HG02981 (cell line): ENCODE data around the gene CLDN6.
"Not testable (repeated sequence)": the region's sequence is repeated elsewhere in the genome, so short reads cannot be mapped to it uniquely, and the experiment has no call there.

Experiments
- ATAC-seq: cut with Tn5 transposase; IDR thresholded peaks from one replicate; pipeline ENCODE4 v1.9.1; 2021; ENCODE audit warnings: mild to moderate bottlenecking, moderate library complexity; ENCODE audit not compliant: unreplicated experiment

Gene CLDN6, protein sequence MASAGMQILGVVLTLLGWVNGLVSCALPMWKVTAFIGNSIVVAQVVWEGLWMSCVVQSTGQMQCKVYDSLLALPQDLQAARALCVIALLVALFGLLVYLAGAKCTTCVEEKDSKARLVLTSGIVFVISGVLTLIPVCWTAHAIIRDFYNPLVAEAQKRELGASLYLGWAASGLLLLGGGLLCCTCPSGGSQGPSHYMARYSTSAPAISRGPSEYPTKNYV

DNA sequence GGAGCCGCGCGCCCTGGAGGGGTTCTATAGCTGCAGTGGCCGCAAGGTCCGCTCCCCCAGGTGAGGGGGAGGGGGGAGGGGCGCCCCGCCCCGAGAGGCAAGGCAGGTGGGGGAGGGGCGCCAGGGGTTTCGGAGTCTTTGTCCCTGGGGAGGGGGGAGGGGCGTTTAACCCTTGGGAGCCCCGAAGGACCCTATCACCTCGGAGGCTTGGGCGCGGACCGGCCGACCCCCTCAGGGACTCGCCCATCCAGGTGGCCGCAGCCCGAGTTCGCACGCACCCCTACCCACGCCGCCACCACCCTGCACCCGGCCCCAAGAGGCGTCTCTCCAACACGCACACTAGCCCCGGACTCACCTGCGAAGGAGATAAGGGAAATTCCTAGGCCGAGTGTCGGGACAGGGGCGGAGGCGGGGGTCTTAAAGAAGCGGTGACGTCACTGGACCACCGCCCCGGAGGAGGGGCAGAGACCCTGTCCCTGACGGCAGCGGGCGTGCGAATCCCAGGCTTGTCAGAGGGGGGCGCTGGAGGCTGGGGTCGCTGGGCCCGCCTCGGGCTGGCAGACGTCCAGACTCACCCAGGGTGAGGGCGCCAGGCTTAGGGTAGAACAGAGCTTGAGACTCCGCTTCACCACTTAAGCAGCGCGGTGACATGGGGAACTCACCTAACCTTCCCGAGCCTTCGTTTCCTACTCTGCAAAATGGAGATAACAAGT lies at the start of gene CLDN6:
Gene CLDN6, minus strand, starts transcription at position 390 of the 713 bp plus-strand sequence. CDS start 2,162 bp downstream, outside the sequence.
- ATAC-seq, result no peak

GRCh38 chr16:3066440-3066748 lies 48.4 kb upstream of the CLDN6 start:
- no peak for ATAC-seq

- ATAC-seq, result no peak
These were observed 47.9 kb upstream of the CLDN6 start for GRCh38 chr16:3065742-3066439.

DNA sequence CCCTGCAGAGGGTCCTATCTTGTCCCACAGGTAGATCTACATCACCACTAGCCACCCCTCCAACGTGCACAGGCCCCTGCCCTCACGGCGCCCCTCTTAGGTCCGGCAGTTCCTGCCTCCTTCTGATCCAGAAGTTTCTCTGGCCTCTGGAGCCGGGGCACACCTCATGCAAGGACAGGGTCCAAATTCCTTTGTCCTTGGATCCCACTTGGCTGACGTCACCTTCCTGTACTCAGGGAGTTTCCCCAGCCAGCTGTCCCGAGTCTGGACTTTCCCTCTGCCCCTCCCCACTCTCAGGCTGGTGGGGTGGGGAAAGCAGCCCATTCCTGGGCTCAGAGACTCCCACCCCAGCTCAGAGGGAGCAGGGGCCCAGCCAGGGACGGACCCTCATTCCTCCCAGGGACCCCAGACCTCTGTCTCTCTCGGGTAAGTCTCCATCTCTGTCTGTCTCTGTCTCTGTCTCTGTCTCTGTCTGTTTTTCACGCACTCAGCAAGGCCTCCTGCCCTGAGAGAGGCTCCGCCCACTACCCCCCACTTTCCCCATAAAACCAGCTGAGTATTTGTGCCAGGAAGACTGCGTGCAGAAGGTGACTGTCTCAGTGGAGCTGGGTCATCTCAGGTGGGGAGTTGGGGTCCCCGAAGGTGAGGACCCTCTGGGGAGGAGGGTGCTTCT lies 47.2 kb upstream of the CLDN6 start, which contains the start of gene IL32:
Gene IL32, plus strand, starts transcription at position 572 of the 673 bp plus-strand sequence. CDS start 172 bp downstream, outside the sequence.
- no peak for ATAC-seq

DNA sequence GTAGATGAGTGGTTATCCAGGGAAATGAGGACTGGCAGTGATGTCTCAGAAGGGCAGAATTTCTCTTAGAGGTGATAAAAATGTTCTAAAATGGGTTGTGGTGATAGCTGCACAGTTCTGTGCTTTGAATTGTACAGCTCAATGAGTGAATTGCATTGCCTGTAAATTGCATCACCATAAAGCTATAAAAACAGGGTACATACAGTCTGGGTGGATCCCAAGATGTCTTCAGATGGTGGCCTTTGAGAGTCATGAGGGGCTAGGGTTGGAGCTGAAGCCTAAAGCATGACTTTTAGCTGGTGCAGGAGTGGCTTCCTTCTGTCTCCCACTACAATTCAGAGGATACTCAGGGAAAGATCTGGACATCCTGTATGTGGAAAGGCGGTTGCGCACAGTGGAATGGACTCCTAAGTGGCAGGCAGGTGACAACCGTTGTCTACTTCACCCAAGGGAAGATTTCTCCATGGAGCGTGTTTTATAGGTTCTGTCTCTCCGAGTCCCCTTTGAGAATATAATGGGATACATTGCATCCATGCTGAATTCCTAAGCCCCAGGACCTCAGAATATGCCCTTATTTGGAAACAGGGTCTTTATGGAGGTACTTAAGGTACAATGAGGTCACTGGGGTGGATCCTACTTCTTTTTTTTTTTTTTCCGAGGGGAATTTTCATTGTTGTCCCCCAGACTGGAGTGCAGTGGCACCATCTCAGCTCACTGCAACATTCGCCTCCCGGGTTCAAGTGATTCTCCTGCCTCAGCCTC lies 45.8 kb upstream of the CLDN6 start:
- ATAC-seq, result no peak

GRCh38 chr16:3062553-3062952 lies 44.6 kb upstream of the CLDN6 start:
- no peak for ATAC-seq

- no peak for ATAC-seq
These were observed 42.5 kb upstream of the CLDN6 start for GRCh38 chr16:3060339-3061127.

DNA sequence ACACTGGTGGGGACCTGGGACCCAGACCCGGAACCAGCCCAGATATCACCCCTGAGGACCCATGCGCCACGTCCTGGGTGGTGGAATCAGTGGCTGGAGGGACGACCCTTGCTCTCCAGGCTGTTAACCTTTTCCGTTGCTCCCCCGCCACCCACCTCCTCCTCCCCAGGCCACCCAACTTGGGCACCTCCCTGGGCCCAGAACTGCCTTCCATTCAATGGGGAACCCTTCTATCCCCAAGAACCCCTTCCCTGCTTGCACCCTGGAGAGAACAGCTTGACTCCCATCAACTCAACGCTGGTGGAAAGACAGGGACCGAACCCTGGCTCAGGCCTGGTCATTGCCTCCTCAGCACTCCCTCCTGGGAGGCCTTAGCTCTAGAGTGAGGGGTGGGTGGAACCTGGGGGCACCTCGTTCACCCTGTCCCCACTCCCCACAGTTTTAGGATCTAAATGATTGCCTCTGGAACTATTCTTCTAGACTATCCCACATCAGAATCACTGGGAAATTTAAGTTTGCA lies 41.8 kb upstream of the CLDN6 start:
- ATAC-seq, result no peak

DNA sequence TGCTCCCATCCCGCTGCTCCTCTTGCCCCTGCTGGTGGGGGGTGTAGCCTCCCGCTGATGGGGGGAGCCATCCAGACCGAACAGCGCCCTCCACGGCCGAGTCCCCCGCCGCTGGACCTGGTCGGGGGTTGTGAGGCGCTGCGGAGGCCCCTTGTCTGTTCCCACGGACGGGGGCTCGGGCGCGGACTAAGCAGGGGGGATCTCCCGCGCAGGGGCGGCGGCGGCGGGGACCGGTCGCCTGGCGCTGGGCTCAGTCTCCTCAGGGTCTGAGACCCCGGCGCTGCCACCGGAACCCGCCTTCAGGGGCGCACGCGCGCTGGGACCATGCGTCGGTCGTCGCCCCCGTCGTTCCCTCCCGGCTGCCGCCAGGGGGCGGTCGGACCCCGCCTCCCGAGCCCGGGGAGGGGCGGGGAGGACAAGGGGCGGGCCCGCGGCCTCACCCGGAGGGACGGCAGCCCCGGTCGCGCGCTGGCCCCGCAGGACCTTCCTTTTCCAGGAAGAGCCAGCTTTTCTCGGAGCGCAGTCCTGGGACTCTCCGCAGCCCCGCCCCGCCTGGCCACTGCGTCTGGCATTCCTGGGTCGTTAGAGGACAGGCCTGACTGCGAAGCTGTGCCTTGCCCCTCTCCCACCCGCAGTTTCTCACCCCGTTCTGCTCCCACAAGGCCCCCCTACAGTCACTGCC lies 41.2 kb upstream of the CLDN6 start:
- ATAC-seq, result peak; percentile 62

GRCh38 chr16:3058139-3059030 lies 40.4 kb upstream of the CLDN6 start:
- peak; percentile 26 for ATAC-seq

GRCh38 chr16:3057181-3058138 lies 39.5 kb upstream of the CLDN6 start:
- ATAC-seq, result no peak

- ATAC-seq, result no peak
These were observed 38.6 kb upstream of the CLDN6 start for GRCh38 chr16:3056336-3057180.

- not testable (repeated sequence) for ATAC-seq
These were observed 37.7 kb upstream of the CLDN6 start for GRCh38 chr16:3055734-3056115.

DNA sequence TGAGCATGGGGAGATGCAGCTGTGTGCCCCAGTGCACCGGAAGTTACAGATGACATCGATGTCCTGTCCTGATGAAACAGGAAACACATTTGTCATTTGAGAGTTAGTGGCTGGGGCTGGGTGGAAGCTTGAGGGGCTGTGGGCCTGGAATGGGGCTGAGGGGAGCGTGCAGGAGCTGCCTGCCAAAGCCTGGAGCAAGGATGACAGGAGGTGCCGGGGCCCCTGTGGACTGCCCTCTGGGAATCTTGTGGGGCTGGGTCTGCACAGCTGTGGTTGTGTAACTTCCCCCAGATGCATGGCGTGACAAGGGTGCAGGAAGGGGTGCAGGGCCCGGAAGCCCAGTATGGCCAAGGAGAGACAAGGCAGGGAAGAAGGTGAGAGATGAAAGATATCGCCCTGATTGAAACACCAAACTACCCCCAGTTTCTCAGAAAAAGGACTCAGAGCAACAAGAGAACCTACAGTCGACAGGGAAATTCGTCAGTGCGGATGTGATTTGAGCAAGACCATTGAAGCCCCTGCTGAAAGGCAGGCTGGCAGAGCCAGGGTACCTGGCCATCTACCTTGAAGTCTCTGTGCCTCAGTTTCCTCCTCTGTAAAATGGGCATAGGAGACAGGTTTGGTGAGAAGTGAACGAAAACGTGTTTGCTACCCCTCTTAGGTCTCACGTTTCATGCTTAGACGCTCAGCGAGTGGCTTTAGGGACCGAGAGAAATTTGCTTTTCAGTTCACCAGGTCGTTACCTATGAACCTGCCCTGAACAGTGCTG lies 37.2 kb upstream of the CLDN6 start:
- ATAC-seq, result no peak

DNA sequence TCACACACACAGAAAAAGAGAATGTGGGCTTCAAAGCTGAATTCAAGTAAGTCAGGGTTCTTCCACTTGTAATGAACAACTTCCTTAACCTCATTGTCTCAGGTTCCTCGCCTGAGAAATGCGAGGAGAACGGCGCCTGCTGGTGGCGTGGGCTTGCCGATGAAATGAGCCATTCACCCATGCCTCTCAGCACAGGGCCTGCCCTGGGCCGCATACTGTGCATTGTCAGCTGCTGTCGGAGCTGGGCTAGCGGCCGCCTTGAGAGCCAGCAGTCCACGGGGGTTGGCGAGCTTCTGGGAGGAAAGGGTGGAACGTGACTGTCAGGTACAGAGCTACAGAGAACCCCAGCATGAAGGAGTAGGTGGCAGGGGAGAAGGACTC lies 35.3 kb upstream of the CLDN6 start:
- ATAC-seq, result not testable (repeated sequence)
